OCI-M2 (cell line): ENCODE measurements around the gene RIIAD1.
"Not testable (repeated sequence)": the region's sequence is repeated elsewhere in the genome, so short reads cannot be mapped to it uniquely, and the experiment has no call there.

Source experiments
- DNase-seq: peaks from one replicate; lab custom pipeline; 2025; ENCODE audit not compliant: unreplicated experiment; lab: John Stamatoyannopoulos, UW

The RIIAD1 gene

GRCh38 chr1:151729966-151730291 is 8.6 kb downstream of the RIIAD1 start:
- DNase-seq, result no peak

- no peak for DNase-seq
These were observed 11.8 kb downstream of the RIIAD1 start for GRCh38 chr1:151733126-151733525.

- DNase-seq, result not testable (repeated sequence)
These were observed 12.7 kb downstream of the RIIAD1 start for GRCh38 chr1:151733995-151734394.

GRCh38 chr1:151737026-151737425 is 15.7 kb downstream of the RIIAD1 start:
- DNase-seq, result no peak

GRCh38 chr1:151737479-151737878 is 16.2 kb downstream of the RIIAD1 start:
- DNase-seq, result no peak

GRCh38 chr1:151739590-151740355 is 18.5 kb downstream of the RIIAD1 start:
- DNase-seq, result no peak

GRCh38 chr1:151741516-151741915 is 20.2 kb downstream of the RIIAD1 start:
- DNase-seq, result no peak

GRCh38 chr1:151756291-151756690 is 35.0 kb downstream of the RIIAD1 start:
- DNase-seq, result no peak

- DNase-seq, result no peak
These were observed 37.9 kb downstream of the RIIAD1 start for GRCh38 chr1:151759241-151759640.

- no peak for DNase-seq
These were observed 39.5 kb downstream of the RIIAD1 start for GRCh38 chr1:151760597-151761385.

- DNase-seq, result peak; percentile 18
These were observed 41.9 kb downstream of the RIIAD1 start, which contains the start of gene MRPL9 for GRCh38 chr1:151762941-151763921. MRPL9 (minus strand) TSS chr1:151763496; CDS start chr1:151763479, 17 bp downstream.

GRCh38 chr1:151763990-151764389 is 42.7 kb downstream of the RIIAD1 start:
- DNase-seq, result no peak

GRCh38 chr1:151768351-151769066 is 47.2 kb downstream of the RIIAD1 start:
- not testable (repeated sequence) for DNase-seq

- not testable (repeated sequence) for DNase-seq
These were observed 47.9 kb downstream of the RIIAD1 start for GRCh38 chr1:151769270-151769669.

GRCh38 chr1:151773702-151774101 is 52.4 kb downstream of the RIIAD1 start:
- no peak for DNase-seq

- DNase-seq, result peak; percentile 68
These were observed 53.1 kb downstream of the RIIAD1 start for GRCh38 chr1:151774256-151774922.

GRCh38 chr1:151775894-151776664 is 54.8 kb downstream of the RIIAD1 start:
- DNase-seq, result no peak

GRCh38 chr1:151776665-151777062 is 55.3 kb downstream of the RIIAD1 start:
- no peak for DNase-seq

GRCh38 chr1:151777317-151777716 is 56.0 kb downstream of the RIIAD1 start:
- no peak for DNase-seq
